Femur (tissue), 1 donor: ENCODE measurements around the gene SLC35D3.
"Not testable (repeated sequence)": the region's sequence is repeated elsewhere in the genome, so short reads cannot be mapped to it uniquely, and the experiment has no call there.

ENCODE experiments used
- DNase-seq: peaks from one replicate; pipeline ENCODE4 v3.0.0-alpha.2; 2017

SLC35D3 gene

GRCh38 chr6:136967876-136968752, 46.0 kb downstream of the SLC35D3 start:
- DNase-seq = peak; percentile 68

GRCh38 chr6:136968837-136969236, 46.7 kb downstream of the SLC35D3 start:
- no peak for DNase-seq

- no peak for DNase-seq
Observed at GRCh38 chr6:136969433-136969832, 47.3 kb downstream of the SLC35D3 start.

GRCh38 chr6:136969930-136970329, 47.8 kb downstream of the SLC35D3 start:
- DNase-seq = no peak

- no peak for DNase-seq
Observed at GRCh38 chr6:136971609-136972008, 49.5 kb downstream of the SLC35D3 start.

GRCh38 chr6:136973781-136974180, 51.7 kb downstream of the SLC35D3 start:
- DNase-seq = not testable (repeated sequence)
